HepG2 (cell line): ENCODE data around the gene LMAN2. TPM values are rescaled to one million over a fixed set of nuclear protein-coding genes. Genes with fewer than 3 reads are reported as not detected.

ENCODE experiments used
- ATAC-seq: fragments of 200-7000 bp; cut with Tn5 transposase; 3 replicates; pipeline ENCODE4 v1.9.1; 2020; ENCODE audit warnings: mild to moderate bottlenecking, moderate library complexity
- BruUV-seq: library from RNA; stranded (reverse); fragments of 400-500 nt; replicated peaks from 2 replicates; lab custom pipeline; 2021; lab: Mats Ljungman, UMichigan
- CTCF ChIA-PET: fragments of 300-600 bp; formaldehyde crosslinking; extraction: SDS; loops from one replicate; lab custom pipeline; 2021; ENCODE audit warnings: low total read pairs, inconsistent platforms, low intra/inter-chr PET ratio; lab: Yijun Ruan, JAX
- POLR2A ChIA-PET: fragments of 350-600 bp; sonication (Branson Sonifier 250); formaldehyde crosslinking; loops from one replicate; lab custom pipeline; 2020; ENCODE audit warnings: antibody characterized with exemption, inconsistent platforms; lab: Yijun Ruan, JAX
- DNase-seq: peaks from one replicate; pipeline ENCODE4 v3.0.0-alpha.2; 2015; ENCODE audit warnings: low spot score
- FAIRE-seq: peaks from 3 replicates; lab custom pipeline; 2011; peaks lifted over from hg19 to GRCh38; lab: Jason Lieb, UNC
- H2AFZ ChIP-seq: one replicate; pipeline ENCODE4 v1.6.1; 2011; ENCODE audit warnings: low read length, inconsistent platforms
- H3K27ac ChIP-seq: fragments of 300-600 bp; 3 replicates; pipeline ENCODE4 v1.8.0; 2011; ENCODE audit warnings: mixed run types, mild to moderate bottlenecking, mixed read lengths, low read length, inconsistent platforms; ENCODE audit not compliant: insufficient read depth; ENCODE audit errors: extremely low read length
- H3K27me3 ChIP-seq, 2 experiments: fragments of 200-600 bp in 1 of 2; 2 replicates in 1 of 2; 3 replicates in 1 of 2; pipeline versions ENCODE4 v1.6.0 to v1.8.0; 2011; ENCODE audit warnings: low read length in 2 of 2, mild to moderate bottlenecking in 2 of 2, moderate library complexity in 2 of 2, inconsistent platforms in 1 of 2; ENCODE audit not compliant: insufficient read depth in 2 of 2, control insufficient read depth in 1 of 2
- H3K36me3 ChIP-seq, 2 experiments: fragments of 200-600 bp in 1 of 2; replicated peaks in 1 of 2; 2 replicates in 1 of 2; 3 replicates in 1 of 2; pipeline versions ENCODE4 v1.5.1 to v1.8.0; 2011; ENCODE audit warnings: low read length in 2 of 2, inconsistent platforms in 1 of 2; ENCODE audit not compliant: insufficient read depth in 2 of 2, control insufficient read depth in 1 of 2
- H3K4me1 ChIP-seq: 2 replicates; pipeline ENCODE4 v1.5.1; 2012; ENCODE audit warnings: low read length, inconsistent platforms; ENCODE audit not compliant: insufficient read depth
- H3K4me2 ChIP-seq: 2 replicates; pipeline ENCODE4 v1.6.0; 2011; ENCODE audit warnings: low read depth, low read length, inconsistent platforms
- H3K4me3 ChIP-seq, 3 experiments: fragments of 200-600 bp in 1 of 3; sonication (generic), shearing (Covaris generic) in 1 of 3; replicated peaks in 1 of 3; 2 replicates each; pipeline ENCODE4 v1.5.1; 2011 to 2016; ENCODE audit warnings: low read length in 3 of 3, inconsistent platforms in 2 of 3, low read depth in 2 of 3, mild to moderate bottlenecking in 2 of 3, control low read depth in 1 of 3, mixed read lengths in 1 of 3; ENCODE audit not compliant: insufficient read depth in 1 of 3
- H3K79me2 ChIP-seq: one replicate; pipeline ENCODE4 v1.6.1; 2011; ENCODE audit warnings: low read length, inconsistent platforms; ENCODE audit not compliant: insufficient read depth
- H3K9ac ChIP-seq: 2 replicates; pipeline ENCODE4 v1.6.0; 2011; ENCODE audit warnings: mild to moderate bottlenecking, low read depth, low read length, inconsistent platforms; ENCODE audit not compliant: insufficient read depth
- H3K9me3 ChIP-seq: 2 replicates; pipeline ENCODE4 v1.5.1; 2012; ENCODE audit warnings: mild to moderate bottlenecking, low read length
- H4K20me1 ChIP-seq: 2 replicates; pipeline ENCODE4 v1.6.0; 2011; ENCODE audit warnings: inconsistent platforms, mild to moderate bottlenecking, low read length, moderate library complexity; ENCODE audit not compliant: insufficient read depth
- HBP1 ChIP-seq: IDR thresholded peaks from 2 replicates; pipeline ENCODE4 v1.6.1; 2016; ENCODE audit warnings: low read depth, control low read depth
- MLXIP ChIP-seq: sonication (generic); formaldehyde crosslinking; IDR thresholded peaks from 2 replicates; pipeline ENCODE4 v1.9.0; 2021; ENCODE audit warnings: missing genetic modification reagents, borderline replicate concordance
- SALL1 ChIP-seq: sonication (generic); formaldehyde crosslinking; IDR thresholded peaks from 2 replicates; pipeline ENCODE4 v1.8.0; 2022; ENCODE audit warnings: mild to moderate bottlenecking, missing genetic modification reagents
- TFAP4 ChIP-seq: sonication (generic); IDR thresholded peaks from 2 replicates; pipeline ENCODE4 v1.6.1; 2016; ENCODE audit warnings: low read depth, borderline replicate concordance
- THRA ChIP-seq: sonication (generic); formaldehyde crosslinking; IDR thresholded peaks from 2 replicates; pipeline ENCODE4 v1.4.0; 2020; ENCODE audit warnings: missing genetic modification reagents, borderline replicate concordance
- ZBTB34 ChIP-seq: sonication (generic); formaldehyde crosslinking; IDR thresholded peaks from 2 replicates; pipeline ENCODE4 v1.8.0; 2022; ENCODE audit warnings: mild to moderate bottlenecking, missing genetic modification reagents
- ZBTB7B ChIP-seq: sonication (generic); formaldehyde crosslinking; IDR thresholded peaks from 2 replicates; pipeline ENCODE4 v1.4.0; 2020; ENCODE audit warnings: missing genetic modification reagents
- ZFP90 ChIP-seq: sonication (generic); formaldehyde crosslinking; IDR thresholded peaks from 2 replicates; pipeline ENCODE4 v1.8.0; 2022; ENCODE audit warnings: missing genetic modification reagents, mild to moderate bottlenecking, inconsistent platforms, borderline replicate concordance
- ZNF10 ChIP-seq: sonication (generic); formaldehyde crosslinking; IDR thresholded peaks from 2 replicates; pipeline ENCODE4 v1.4.0; 2020; ENCODE audit warnings: mild to moderate bottlenecking, low read depth, missing genetic modification reagents, borderline replicate concordance
- ZNF329 ChIP-seq: sonication (generic); formaldehyde crosslinking; IDR thresholded peaks from 2 replicates; pipeline ENCODE4 v1.9.0; 2021; ENCODE audit warnings: low read depth, mild to moderate bottlenecking, missing genetic modification reagents
- ZNF546 ChIP-seq: sonication (generic); formaldehyde crosslinking; conservative IDR thresholded peaks from 2 replicates; pipeline ENCODE4 v1.8.1; 2023; ENCODE audit warnings: mild to moderate bottlenecking, missing genetic modification reagents
- ZNF746 ChIP-seq: sonication (generic); formaldehyde crosslinking; IDR thresholded peaks from 2 replicates; pipeline ENCODE4 v1.8.0; 2022; ENCODE audit warnings: mild to moderate bottlenecking, missing genetic modification reagents
- WGBS: methylation state at CpG from one replicate; pipeline ENCODE4 v1.1.6; 2017; ENCODE audit warnings: low lambda C conversion rate; 5-methylcytosine and 5-hydroxymethylcytosine counted together
- in situ Hi-C: cut with HindIII; loops from 2 replicates; pipeline ENCODE4 v1.10.0; 2017; ENCODE audit warnings: low pct_unique_long_range_greater_than_20kb; ENCODE audit not compliant: extremely low pct_ligation_motif_present
- intact Hi-C: fragments of 100-400 bp; cut with micrococcal nuclease; formaldehyde crosslinking; loops from one replicate; pipeline ENCODE4 v1.10.0; 2022; ENCODE audit not compliant: unreplicated experiment
- polyA plus RNA-seq, 8 experiments: library from polyadenylated mRNA; depleted of rRNA in 3 of 8; stranded (reverse) in 7 of 8; unstranded in 1 of 8; fragments of >200 nt; fragmentation: Illumina TruSeq in 4 of 8; extraction: Trizol in 4 of 8; gene quantifications; 2 replicates each; pipeline versions ENCODE4 v1.2.1 to v1.2.3, GENCODE V29; 2011 to 2016; ENCODE audit warnings: low read depth in 4 of 8, missing spikeins in 1 of 8, mixed read lengths in 1 of 8; ENCODE audit not compliant: insufficient read depth in 1 of 8
- total RNA-seq, 5 experiments: library from RNA; depleted of rRNA; stranded (reverse); fragments of >200 nt; fragmentation: Illumina TruSeq; extraction: Trizol; gene quantifications; 2 replicates each; pipeline ENCODE4 v1.2.3, GENCODE V29; 2016; ENCODE audit warnings: low read depth in 1 of 5

The LMAN2 gene
- total and polyA plus RNA-seq, 2 of the 13 experiments (the other 11 are each of a cell fraction or from before 2014, with no cell fraction given), result 191 to 197 TPM

GRCh38 chr5:177371120-177372033 is 19.9 kb upstream of the LMAN2 start:
- Histone ChIP-seq H3K4me2 (peak overlapping the region; percentile 100), H3K9ac (peak overlapping the region; percentile 92), H3K79me2 (peaks cover 8% of the 10 kb centered on the region), H3K36me3 (0 out of 5 replicates have a peak, but pooled peaks cover 0 to 4% of the 10 kb centered on the region in 2 experiments), H3K27me3 (no peaks in the 10 kb centered on the region; a peak in 1 of 5 replicates), H3K4me1 (peaks cover 74% of the 10 kb centered on the region), H2AFZ (no peak overlapping the region), H4K20me1 (no peaks in the 10 kb centered on the region), H3K27ac (peak overlapping the region; percentile 84), H3K9me3 (no peaks in the 10 kb centered on the region), H3K4me3 (peak overlapping the region; percentile 74 to 92 (median 81))
- ChIA-PET CTCF (interaction anchor here (1.5 to 2.1 kb wide), 4 partner anchors 11 to 54 kb away, joined by 3 to 19 read pairs (median 10); no protein-coding TSS in a partner anchor), POLR2A (interaction anchor here (0.8 to 7.9 kb wide), 18 partner anchors 8 to 284 kb away, joined by 3 to 239 read pairs (median 6); partner anchors contain the start of genes F12, FGFR4, GRK6 and LMAN2)
- ATAC-seq, result no peak
- TSS peak; percentile 76 for BruUV-seq
- intact Hi-C loops (loop anchor here (1.0 to 2.0 kb wide), 2 partner anchors 8 to 85 kb away; no protein-coding TSS in a partner anchor), in situ Hi-C loops (loop anchor here (25.0 kb wide), 1 partner anchor 834 kb away; the partner anchor contains the start of genes CDHR2 and RNF44)
- DNase-seq, result no peak
- no peak for FAIRE-seq
- 12% methylated on average over 6 of the region's 26 CpGs for WGBS
- TF ChIP-seq ZFP90, result 0 out of 2 replicates have a peak, but pooled peaks have one; percentile 7
- TF ChIP-seq TFAP4, result no peak
- no peak for TF ChIP-seq ZNF10 (CRISPR knock-in tag)
- peak; percentile 21; the same call in 1 of the 2 replicates for TF ChIP-seq ZNF746 (CRISPR knock-in tag)
- peak; percentile 9; the same call in 1 of the 2 replicates for TF ChIP-seq SALL1 (CRISPR knock-in tag)
- TF ChIP-seq MLXIP (CRISPR knock-in tag), result 0 out of 2 replicates have a peak, but pooled peaks have one; percentile 42
- TF ChIP-seq HBP1 (CRISPR knock-in tag), result peak; percentile 18; the same call in 1 of the 2 replicates
- no peak for TF ChIP-seq ZBTB34 (CRISPR knock-in tag)
- 0 out of 2 replicates have a peak, but pooled peaks have one; percentile 54 for TF ChIP-seq ZNF329 (CRISPR knock-in tag)
- peak; percentile 4; the same call in 1 of the 2 replicates for TF ChIP-seq ZBTB7B (CRISPR knock-in tag)
- peak; percentile 8; the same call in 1 of the 2 replicates for TF ChIP-seq THRA (CRISPR knock-in tag)
- 0 out of 2 replicates have a peak, but pooled peaks have one; percentile 33 for TF ChIP-seq ZNF546 (CRISPR knock-in tag)
